Measurements from ENCODE around the gene EFNA1. TPM values are rescaled to one million over a fixed set of nuclear protein-coding genes. Genes with fewer than 3 reads are reported as not detected.

EFNA1 gene
- total and polyA plus RNA-seq, 2 of the 8 experiments (the other 6 are each of a cell fraction or from before 2014, with no cell fraction given), result 4.9 to 14.6 TPM

DNA sequence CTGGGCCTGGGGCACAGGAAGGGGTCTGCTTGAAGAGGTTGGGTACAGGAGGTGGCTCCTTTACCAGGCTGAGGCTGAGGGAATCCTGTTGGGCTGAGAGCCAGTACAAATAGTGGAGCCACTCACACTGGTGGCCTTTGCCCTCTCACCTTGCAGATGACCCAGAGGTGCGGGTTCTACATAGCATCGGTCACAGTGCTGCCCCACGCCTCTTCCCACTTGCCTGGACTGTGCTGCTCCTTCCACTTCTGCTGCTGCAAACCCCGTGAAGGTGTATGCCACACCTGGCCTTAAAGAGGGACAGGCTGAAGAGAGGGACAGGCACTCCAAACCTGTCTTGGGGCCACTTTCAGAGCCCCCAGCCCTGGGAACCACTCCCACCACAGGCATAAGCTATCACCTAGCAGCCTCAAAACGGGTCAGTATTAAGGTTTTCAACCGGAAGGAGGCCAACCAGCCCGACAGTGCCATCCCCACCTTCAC is 6.2 kb downstream of the EFNA1 start:
- H3K18ac ChIP-seq (ENCODE audit: extremely low read depth, low read length), result no peak overlapping the region
- H4K91ac ChIP-seq (replicated peaks; ENCODE audit: insufficient read length, low read length), result no peak overlapping the region
- H3K79me1 ChIP-seq (ENCODE audit: low read depth, low read length), result no peaks in the 10 kb centered on the region
- no peak overlapping the region for H3K4me3 ChIP-seq (ENCODE audit: extremely low read depth in 1 of 4, insufficient read depth in 2 of 4, low read depth in 3 of 4, low read length in 4 of 4)
- no peak for DNase-seq (ENCODE audit: low read depth in 1 of 2, low spot score in 2 of 2)
- H3K27me3 ChIP-seq (replicated peaks in 1 of 4; ENCODE audit: control insufficient read depth in 3 of 4, extremely low read depth in 1 of 4, insufficient read depth in 3 of 4, low read length in 3 of 4), result peaks cover 0 to 4% (median 1%) of the 10 kb centered on the region in 4 experiments; a peak in 4 of 7 replicates
- no peak overlapping the region for H3K27ac ChIP-seq (ENCODE audit: low read depth, low read length)
- H4K20me1 ChIP-seq (replicated peaks in 1 of 2; ENCODE audit: control insufficient read depth in 1 of 2, insufficient read depth in 2 of 2, low read length in 2 of 2), result no peaks in the 10 kb centered on the region
- no peak overlapping the region for H4K8ac ChIP-seq (ENCODE audit: extremely low read depth, insufficient read depth, low read length)
- no peaks in the 10 kb centered on the region for H3K9me3 ChIP-seq (ENCODE audit: insufficient read depth in 2 of 2, low read depth in 1 of 2, low read length in 1 of 2)
- no peak overlapping the region for H3K4ac ChIP-seq (replicated peaks; ENCODE audit: insufficient read length, low read depth, low read length)
- H3K4me2 ChIP-seq (ENCODE audit: insufficient read depth in 1 of 2, low read depth in 2 of 2, low read length in 2 of 2), result no peak overlapping the region; a peak in 1 of 4 replicates
- H3K23ac ChIP-seq (ENCODE audit: insufficient read length), result no peak overlapping the region
- no peak overlapping the region for H2AK5ac ChIP-seq (ENCODE audit: low read depth, low read length)
- H3K79me2 ChIP-seq (ENCODE audit: control insufficient read depth in 1 of 2, insufficient read depth in 2 of 2, low read length in 2 of 2), result peaks cover 0 to 2% of the 10 kb centered on the region in 2 experiments; a peak in 1 of 4 replicates
- no peak for FAIRE-seq
- H2BK20ac ChIP-seq (ENCODE audit: low read length), result no peak overlapping the region
- no peak overlapping the region for H2BK5ac ChIP-seq (ENCODE audit: low read depth, low read length)
- no peak overlapping the region for H3K9ac ChIP-seq (replicated peaks in 1 of 4; ENCODE audit: extremely low read depth in 1 of 4, low read depth in 3 of 4, low read length in 3 of 4)
- no peak overlapping the region for H3K56ac ChIP-seq (replicated peaks; ENCODE audit: insufficient read length, low read depth, low read length)
- H3K36me3 ChIP-seq (ENCODE audit: control insufficient read depth in 2 of 4, insufficient read depth in 4 of 4, low read length in 3 of 4), result peaks cover 0 to 4% (median under 1%) of the 10 kb centered on the region in 4 experiments; a peak in 2 of 8 replicates
- no peak overlapping the region for H4K5ac ChIP-seq (ENCODE audit: insufficient read length, low read depth, low read length)
- no peak overlapping the region for H2AFZ ChIP-seq (ENCODE audit: low read length)
- peaks cover 12% of the 10 kb centered on the region; the same call in 1 of the 2 replicates for H3K23me2 ChIP-seq (ENCODE audit: low read depth, low read length)
- no peak overlapping the region for H2BK15ac ChIP-seq (ENCODE audit: low read length)
- H3K4me1 ChIP-seq (replicated peaks in 1 of 4; ENCODE audit: control insufficient read depth in 3 of 4, insufficient read depth in 4 of 4, low read length in 3 of 4), result peaks cover 15 to 40% (median 21%) of the 10 kb centered on the region in 4 experiments
- 0 out of 2 replicates have a peak overlapping the region, but pooled peaks have one; percentile 22 for H2BK12ac ChIP-seq (ENCODE audit: low read depth, low read length)
- no peak overlapping the region for H2BK120ac ChIP-seq (replicated peaks; ENCODE audit: low read depth, low read length)
- no peak overlapping the region for H3K14ac ChIP-seq (ENCODE audit: insufficient read length)
- WGBS, 2 experiments (ENCODE audit: extremely low coverage in 1 of 2, insufficient coverage in 1 of 2, insufficient read length in 1 of 2, insufficient replicate concordance in 2 of 2, low coverage in 1 of 2, low lambda C conversion rate in 2 of 2, missing lambda C conversion rate in 1 of 2), result 89% methylated on average over 7 of the region's 7 CpGs; no CpG with 5 or more reads in 1 of the 2 experiments
- ChIA-PET POLR2A (ENCODE audit: partially characterized antibody) (interaction anchor here (1.0 to 1.8 kb wide), 3 partner anchors 16 to 39 kb away, joined by 3 to 5 read pairs (median 4); partner anchors contain the start of gene KRTCAP2), CTCF (ENCODE audit: partially characterized antibody) (interaction anchor here (0.5 to 14.2 kb wide), 7 partner anchors 11 to 212 kb away, joined by 3 to 187 read pairs (median 6); partner anchors contain the start of genes KRTCAP2 and TRIM46)
- TF ChIP-seq RAD21 (IDR thresholded peaks at IDR 0.05 in 1 of 2, conservative IDR thresholded peaks at IDR 0.05 in 1 of 2; ENCODE audit: low read depth in 2 of 2, low read length in 2 of 2) (no peak), TBP (IDR thresholded peaks at IDR 0.05; ENCODE audit: low read depth, low read length) (no peak), CBX5 (IDR thresholded peaks at IDR 0.05; ENCODE audit: low read depth, low read length) (no peak), NANOG (IDR thresholded peaks at IDR 0.05; ENCODE audit: insufficient read depth, low read depth, low read length, poor library complexity, severe bottlenecking) (no peak), CHD2 (IDR thresholded peaks at IDR 0.05; ENCODE audit: low read length) (no peak), RFX5 (IDR thresholded peaks at IDR 0.05; ENCODE audit: borderline replicate concordance, low read depth, low read length) (no peak), ASH2L (IDR thresholded peaks at IDR 0.05; ENCODE audit: low read length) (no peak), RNF2 (IDR thresholded peaks at IDR 0.05; ENCODE audit: borderline replicate concordance, low read depth, low read length, missing control alignments, poor library complexity, severe bottlenecking) (no peak), SRF (IDR thresholded peaks at IDR 0.05; ENCODE audit: low read depth, low read length) (no peak), FOSL1 (IDR thresholded peaks at IDR 0.05; ENCODE audit: insufficient read depth, low read depth, low read length) (no peak), CREB1 (IDR thresholded peaks at IDR 0.05) (no peak)
- TF ChIP-seq, protein P1, sequence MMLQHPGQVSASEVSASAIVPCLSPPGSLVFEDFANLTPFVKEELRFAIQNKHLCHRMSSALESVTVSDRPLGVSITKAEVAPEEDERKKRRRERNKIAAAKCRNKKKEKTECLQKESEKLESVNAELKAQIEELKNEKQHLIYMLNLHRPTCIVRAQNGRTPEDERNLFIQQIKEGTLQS (IDR thresholded peaks at IDR 0.05; ENCODE audit: insufficient read depth, low read depth, low read length), result no peak

All from H1 (cell line).